ENCODE results near the gene IL6ST.
"Not testable (repeated sequence)": the region's sequence is repeated elsewhere in the genome, so short reads cannot be mapped to it uniquely, and the experiment has no call there.

IL6ST gene

GRCh38 chr5:55959208-55959607 is 35.6 kb downstream of the IL6ST start:
- no peak for DNase-seq

- DNase-seq, result not testable (repeated sequence)
These were observed 53.6 kb downstream of the IL6ST start for GRCh38 chr5:55941154-55941553.

GRCh38 chr5:55937598-55937997 is 57.2 kb downstream of the IL6ST start:
- not testable (repeated sequence) for DNase-seq

- peak; percentile 9 for DNase-seq
These were observed 58.6 kb downstream of the IL6ST start for GRCh38 chr5:55936100-55936693.

- DNase-seq, result no peak
These were observed 59.4 kb downstream of the IL6ST start for GRCh38 chr5:55935371-55935770.

- no peak for DNase-seq
These were observed 60.0 kb downstream of the IL6ST start for GRCh38 chr5:55934720-55935119.

DNA sequence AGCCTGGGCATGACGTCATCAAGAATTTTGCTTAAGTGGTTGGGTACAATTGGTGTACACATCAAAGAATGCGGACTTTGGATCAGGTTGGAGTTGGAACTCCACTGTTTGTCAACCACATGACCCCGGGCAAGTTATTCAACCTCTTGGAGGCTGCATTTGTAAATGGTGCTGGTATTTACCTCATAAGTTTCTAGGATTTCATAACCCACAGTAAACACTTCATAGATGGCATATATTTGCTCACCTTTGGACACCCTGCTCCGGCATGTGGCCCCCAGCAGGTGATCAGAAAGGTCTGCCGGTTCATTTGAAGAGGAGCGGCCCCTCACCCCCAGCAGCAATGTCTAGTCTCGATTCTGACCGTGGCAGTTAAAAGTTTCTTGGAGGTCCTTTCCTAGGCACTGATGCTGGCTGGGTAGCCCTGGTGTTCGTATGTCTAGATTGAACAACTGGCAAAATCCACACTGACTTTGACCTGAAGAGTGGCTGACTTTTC is 60.6 kb downstream of the IL6ST start:
- DNase-seq, result no peak

GRCh38 chr5:55933377-55934114 is 61.2 kb downstream of the IL6ST start:
- DNase-seq, result no peak

GRCh38 chr5:55932700-55933099 is 62.1 kb downstream of the IL6ST start:
- no peak for DNase-seq

GRCh38 chr5:55929020-55929799 is 65.6 kb downstream of the IL6ST start:
- DNase-seq, result no peak

GRCh38 chr5:55927861-55928655 is 66.7 kb downstream of the IL6ST start:
- DNase-seq, result no peak

DNA sequence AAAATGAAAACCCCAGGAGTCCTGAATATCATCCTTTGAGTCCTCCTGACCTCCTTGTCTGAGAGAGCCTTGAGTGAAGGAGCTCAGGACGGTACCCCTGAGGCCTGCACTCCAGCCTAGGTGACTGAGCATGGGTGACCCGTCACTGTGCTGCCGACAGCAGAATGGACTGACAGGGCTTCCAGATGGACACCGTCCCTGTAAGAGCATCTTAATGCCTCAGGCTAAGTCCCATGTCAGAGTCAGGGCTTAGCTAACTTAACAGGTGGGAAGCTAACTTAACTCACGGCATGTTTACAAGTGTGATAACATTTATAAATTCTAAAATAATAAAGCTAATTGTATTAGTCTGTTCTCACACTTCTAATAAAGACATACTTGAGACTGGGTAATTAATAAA is 68.3 kb downstream of the IL6ST start:
- DNase-seq, result no peak

- no peak for DNase-seq
These were observed 69.1 kb downstream of the IL6ST start for GRCh38 chr5:55925712-55926111.

DNA sequence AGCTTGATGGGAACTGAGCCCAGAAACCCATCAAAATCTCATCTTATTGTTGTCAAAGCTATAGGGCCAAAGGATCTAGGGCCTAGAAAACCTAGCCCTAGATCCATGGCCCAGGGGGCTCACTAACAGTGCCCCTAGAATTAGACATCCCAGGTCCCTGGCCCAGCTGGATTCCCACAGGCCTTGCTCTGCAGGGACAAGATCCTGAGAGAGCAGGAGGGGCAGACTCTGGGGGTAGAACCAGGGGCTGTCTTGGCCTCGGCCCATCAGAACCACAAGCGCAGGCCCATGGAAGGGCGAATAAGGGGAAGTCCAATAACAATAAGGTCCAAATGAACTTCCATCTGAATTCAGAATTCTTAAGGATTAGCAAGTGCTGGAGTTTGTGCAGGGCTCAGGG is 69.6 kb downstream of the IL6ST start:
- no peak for DNase-seq

DNA sequence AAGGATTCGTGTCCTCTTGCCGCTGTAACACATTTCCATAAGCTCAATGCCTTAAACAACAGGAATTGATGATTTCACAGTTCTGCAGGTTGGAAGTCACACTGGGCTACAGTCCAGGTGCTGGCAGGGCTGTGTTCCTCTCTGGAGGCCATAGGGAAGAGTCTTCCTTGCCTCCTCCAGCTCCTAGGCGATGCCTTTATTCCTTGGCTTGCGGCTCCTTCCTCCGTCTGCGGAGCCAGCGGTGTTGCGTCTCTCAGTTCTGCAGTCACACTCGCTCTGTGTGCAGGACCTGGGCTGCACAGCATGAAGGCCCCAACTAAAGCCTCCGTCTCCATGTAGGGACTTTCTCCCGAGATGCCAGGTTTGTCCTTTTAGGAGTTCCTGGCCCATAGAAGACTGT is 70.0 kb downstream of the IL6ST start:
- DNase-seq, result no peak

GRCh38 chr5:55923865-55924500 is 70.8 kb downstream of the IL6ST start:
- DNase-seq, result no peak

DNA sequence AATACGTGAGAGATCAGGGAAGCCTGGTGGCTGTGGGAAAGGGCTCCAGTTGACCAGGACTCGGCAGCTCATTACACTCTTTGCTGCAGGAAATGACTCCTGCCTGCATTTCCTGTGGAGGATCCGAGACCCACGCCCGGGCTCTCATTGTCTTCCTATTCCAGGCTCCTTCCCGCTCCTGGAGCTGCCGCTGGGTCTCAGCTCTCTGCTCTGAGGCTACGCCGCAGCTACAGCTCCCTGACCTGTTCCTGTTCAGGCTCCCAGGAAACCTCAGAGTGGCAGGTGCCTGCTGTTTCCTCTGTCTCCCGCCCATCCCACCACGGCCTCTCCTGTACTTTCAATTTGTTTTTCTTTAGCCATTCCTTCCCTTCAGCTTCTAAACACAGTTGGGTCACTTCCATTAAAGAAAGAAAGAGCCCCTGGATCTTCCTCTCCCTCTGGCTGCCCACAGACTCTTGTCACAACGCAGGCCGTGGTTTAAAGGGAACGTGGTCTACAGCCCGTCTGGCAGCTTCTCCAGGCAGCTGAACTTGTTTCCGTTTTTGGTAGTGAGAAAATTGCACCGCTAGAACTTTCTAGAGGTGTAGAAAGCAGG is 71.5 kb downstream of the IL6ST start:
- no peak for DNase-seq

DNA sequence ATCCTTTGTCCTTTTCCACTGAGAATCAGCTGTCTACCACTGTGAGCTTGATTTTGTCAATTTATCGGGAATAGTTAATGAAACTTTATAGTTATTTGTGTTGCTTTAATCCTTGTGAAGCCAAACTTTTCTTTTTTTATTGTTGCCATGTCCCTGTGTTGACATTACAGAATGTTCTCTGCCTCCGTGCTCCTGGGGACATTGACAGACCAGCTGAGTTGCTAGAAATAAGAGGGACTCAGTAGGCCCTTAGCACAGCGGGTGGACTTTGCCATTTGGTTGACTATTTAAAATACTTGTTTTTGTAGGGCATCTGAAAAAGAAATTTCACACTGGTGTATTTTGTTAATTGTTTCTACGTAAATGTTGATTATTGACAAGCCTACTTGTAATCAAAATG is 73.1 kb downstream of the IL6ST start:
- DNase-seq, result no peak

- DNase-seq, result no peak
These were observed 74.0 kb downstream of the IL6ST start for GRCh38 chr5:55920784-55921183.

DNA sequence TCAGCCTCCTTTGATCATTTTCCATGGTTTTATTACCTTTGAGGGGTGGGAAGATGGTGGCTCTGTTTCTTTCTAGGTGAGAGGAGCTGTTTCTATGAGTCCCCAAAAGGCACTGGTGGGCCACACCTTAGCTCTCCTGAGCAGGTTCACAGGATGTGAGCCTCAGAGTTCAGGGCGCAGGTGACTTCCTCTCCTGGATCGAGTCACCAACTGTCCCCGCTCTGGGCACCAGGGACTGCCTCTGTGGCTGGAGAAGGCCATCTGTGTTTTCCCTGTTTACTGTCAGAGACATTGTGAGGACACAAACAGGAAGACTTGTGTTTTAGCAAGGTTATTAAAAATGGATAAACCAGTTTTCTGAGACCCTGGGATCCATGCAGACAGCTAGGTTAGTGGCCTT is 75.1 kb downstream of the IL6ST start:
- no peak for DNase-seq

- no peak for DNase-seq
These were observed 76.4 kb downstream of the IL6ST start for GRCh38 chr5:55918087-55919035.
